ENCODE measurements around the gene PNRC2. TPM values are rescaled to one million over a fixed set of nuclear protein-coding genes. Genes with fewer than 3 reads are reported as not detected.

Gene PNRC2
- total RNA-seq (2012; rRNA removed) = 80.6 and 85.8 TPM in 2 replicates

- Histone ChIP-seq H3K4me1 (ENCODE audit: control insufficient read depth, insufficient read depth, low read length) (peaks cover 18% of the 10 kb centered on the region), H3K27me3 (ENCODE audit: control insufficient read depth, insufficient read depth, low read length) (no peaks in the 10 kb centered on the region), H3K36me3 (ENCODE audit: insufficient read depth, low read length) (peaks cover 24% of the 10 kb centered on the region), H3K4me3 (ENCODE audit: low read length) (peak within 1 kb of the TSS; percentile 95), H3K4me2 (ENCODE audit: low read length) (peak within 1 kb of the TSS; percentile 83), H3K9me3 (replicated peaks; ENCODE audit: low read length) (no peaks in the 10 kb centered on the region), H3K9ac (ENCODE audit: low read depth, low read length) (peak within 1 kb of the TSS; percentile 96)
Observed at GRCh38 chr1:23959461-23960290, at the start of gene PNRC2. PNRC2 (plus strand) TSS chr1:23959828; CDS start chr1:23961458, 1,630 bp downstream.

GRCh38 chr1:23910144-23910543 lies 49.5 kb upstream of the PNRC2 start:
- no peaks in the 10 kb centered on the region for H3K9me3 ChIP-seq (replicated peaks; ENCODE audit: low read length)
- H3K36me3 ChIP-seq (ENCODE audit: insufficient read depth, low read length) = no peaks in the 10 kb centered on the region
- H3K4me3 ChIP-seq (ENCODE audit: low read length) = no peak overlapping the region
- H3K4me2 ChIP-seq (ENCODE audit: low read length) = no peak overlapping the region
- no peak overlapping the region for H3K9ac ChIP-seq (ENCODE audit: low read depth, low read length)
- H3K4me1 ChIP-seq (ENCODE audit: control insufficient read depth, insufficient read depth, low read length) = no peaks in the 10 kb centered on the region
- peaks cover 37% of the 10 kb centered on the region for H3K27me3 ChIP-seq (ENCODE audit: control insufficient read depth, insufficient read depth, low read length)

- Histone ChIP-seq H3K27me3 (ENCODE audit: control insufficient read depth, insufficient read depth, low read length) (peaks cover 33% of the 10 kb centered on the region), H3K4me2 (ENCODE audit: low read length) (no peak overlapping the region), H3K9ac (ENCODE audit: low read depth, low read length) (no peak overlapping the region), H3K4me1 (ENCODE audit: control insufficient read depth, insufficient read depth, low read length) (no peaks in the 10 kb centered on the region), H3K9me3 (replicated peaks; ENCODE audit: low read length) (no peaks in the 10 kb centered on the region), H3K4me3 (ENCODE audit: low read length) (no peak overlapping the region), H3K36me3 (ENCODE audit: insufficient read depth, low read length) (no peaks in the 10 kb centered on the region)
Observed at GRCh38 chr1:23910553-23911246, 48.9 kb upstream of the PNRC2 start.

- Histone ChIP-seq H3K27me3 (ENCODE audit: control insufficient read depth, insufficient read depth, low read length) (peaks cover 28% of the 10 kb centered on the region), H3K4me3 (ENCODE audit: low read length) (no peak overlapping the region), H3K9ac (ENCODE audit: low read depth, low read length) (no peak overlapping the region), H3K4me1 (ENCODE audit: control insufficient read depth, insufficient read depth, low read length) (no peaks in the 10 kb centered on the region), H3K4me2 (ENCODE audit: low read length) (no peak overlapping the region), H3K36me3 (ENCODE audit: insufficient read depth, low read length) (no peaks in the 10 kb centered on the region), H3K9me3 (replicated peaks; ENCODE audit: low read length) (no peaks in the 10 kb centered on the region)
Observed at GRCh38 chr1:23911921-23912320, 47.7 kb upstream of the PNRC2 start.

GRCh38 chr1:23913212-23913880 lies 46.3 kb upstream of the PNRC2 start, which contains the start of gene CNR2:
CNR2 (minus strand) TSS chr1:23913362; CDS start chr1:23875617, 37,745 bp downstream.
- Histone ChIP-seq H3K36me3 (ENCODE audit: insufficient read depth, low read length) (no peaks in the 10 kb centered on the region), H3K27me3 (ENCODE audit: control insufficient read depth, insufficient read depth, low read length) (peaks cover 28% of the 10 kb centered on the region), H3K4me3 (ENCODE audit: low read length) (no peak within 1 kb of the TSS), H3K4me1 (ENCODE audit: control insufficient read depth, insufficient read depth, low read length) (no peaks in the 10 kb centered on the region), H3K4me2 (ENCODE audit: low read length) (no peak within 1 kb of the TSS), H3K9ac (ENCODE audit: low read depth, low read length) (no peak within 1 kb of the TSS), H3K9me3 (replicated peaks; ENCODE audit: low read length) (no peaks in the 10 kb centered on the region)

- Histone ChIP-seq H3K36me3 (ENCODE audit: insufficient read depth, low read length) (no peaks in the 10 kb centered on the region), H3K9ac (ENCODE audit: low read depth, low read length) (no peak overlapping the region), H3K4me2 (ENCODE audit: low read length) (no peak overlapping the region), H3K9me3 (replicated peaks; ENCODE audit: low read length) (no peaks in the 10 kb centered on the region), H3K27me3 (ENCODE audit: control insufficient read depth, insufficient read depth, low read length) (peaks cover 12% of the 10 kb centered on the region), H3K4me1 (ENCODE audit: control insufficient read depth, insufficient read depth, low read length) (peaks cover under 1% of the 10 kb centered on the region), H3K4me3 (ENCODE audit: low read length) (no peak overlapping the region)
Observed at GRCh38 chr1:23914921-23915320, 44.7 kb upstream of the PNRC2 start.

GRCh38 chr1:23915466-23915865 lies 44.2 kb upstream of the PNRC2 start:
- peaks cover 12% of the 10 kb centered on the region for H3K27me3 ChIP-seq (ENCODE audit: control insufficient read depth, insufficient read depth, low read length)
- no peaks in the 10 kb centered on the region for H3K9me3 ChIP-seq (replicated peaks; ENCODE audit: low read length)
- no peak overlapping the region for H3K9ac ChIP-seq (ENCODE audit: low read depth, low read length)
- H3K4me1 ChIP-seq (ENCODE audit: control insufficient read depth, insufficient read depth, low read length) = peaks cover 5% of the 10 kb centered on the region
- H3K36me3 ChIP-seq (ENCODE audit: insufficient read depth, low read length) = no peaks in the 10 kb centered on the region
- no peak overlapping the region for H3K4me3 ChIP-seq (ENCODE audit: low read length)
- no peak overlapping the region for H3K4me2 ChIP-seq (ENCODE audit: low read length)

GRCh38 chr1:23916209-23917131 lies 43.2 kb upstream of the PNRC2 start:
- Histone ChIP-seq H3K36me3 (ENCODE audit: insufficient read depth, low read length) (no peaks in the 10 kb centered on the region), H3K4me2 (ENCODE audit: low read length) (no peak overlapping the region), H3K4me1 (ENCODE audit: control insufficient read depth, insufficient read depth, low read length) (peaks cover 5% of the 10 kb centered on the region), H3K9ac (ENCODE audit: low read depth, low read length) (no peak overlapping the region), H3K9me3 (replicated peaks; ENCODE audit: low read length) (no peaks in the 10 kb centered on the region), H3K4me3 (ENCODE audit: low read length) (no peak overlapping the region), H3K27me3 (ENCODE audit: control insufficient read depth, insufficient read depth, low read length) (peaks cover 3% of the 10 kb centered on the region)

- no peak overlapping the region for H3K9ac ChIP-seq (ENCODE audit: low read depth, low read length)
- H3K9me3 ChIP-seq (replicated peaks; ENCODE audit: low read length) = no peaks in the 10 kb centered on the region
- peaks cover 8% of the 10 kb centered on the region for H3K27me3 ChIP-seq (ENCODE audit: control insufficient read depth, insufficient read depth, low read length)
- H3K4me3 ChIP-seq (ENCODE audit: low read length) = no peak overlapping the region
- H3K4me2 ChIP-seq (ENCODE audit: low read length) = no peak overlapping the region
- H3K36me3 ChIP-seq (ENCODE audit: insufficient read depth, low read length) = no peaks in the 10 kb centered on the region
- H3K4me1 ChIP-seq (ENCODE audit: control insufficient read depth, insufficient read depth, low read length) = peaks cover 5% of the 10 kb centered on the region
Observed at GRCh38 chr1:23922321-23922943, 37.2 kb upstream of the PNRC2 start.

- Histone ChIP-seq H3K36me3 (ENCODE audit: insufficient read depth, low read length) (no peaks in the 10 kb centered on the region), H3K9me3 (replicated peaks; ENCODE audit: low read length) (no peaks in the 10 kb centered on the region), H3K27me3 (ENCODE audit: control insufficient read depth, insufficient read depth, low read length) (peaks cover 11% of the 10 kb centered on the region)
Observed at GRCh38 chr1:23923592-23924499, 35.8 kb upstream of the PNRC2 start.

More at GRCh38 chr1:23923592-23924499, 35.8 kb upstream of the PNRC2 start:
- Histone ChIP-seq H3K4me3 (ENCODE audit: low read length) (no peak overlapping the region), H3K9ac (ENCODE audit: low read depth, low read length) (no peak overlapping the region), H3K4me1 (ENCODE audit: control insufficient read depth, insufficient read depth, low read length) (peaks cover 5% of the 10 kb centered on the region), H3K4me2 (ENCODE audit: low read length) (no peak overlapping the region)
